ENCODE data around the gene CABCOCO1. TPM values are rescaled to one million over a fixed set of nuclear protein-coding genes. Genes with fewer than 3 reads are reported as not detected.

The CABCOCO1 gene
- total and polyA plus RNA-seq, 7 donors = 0.10 to 3.1 (median 0.68) TPM; not detected in 2

DNA sequence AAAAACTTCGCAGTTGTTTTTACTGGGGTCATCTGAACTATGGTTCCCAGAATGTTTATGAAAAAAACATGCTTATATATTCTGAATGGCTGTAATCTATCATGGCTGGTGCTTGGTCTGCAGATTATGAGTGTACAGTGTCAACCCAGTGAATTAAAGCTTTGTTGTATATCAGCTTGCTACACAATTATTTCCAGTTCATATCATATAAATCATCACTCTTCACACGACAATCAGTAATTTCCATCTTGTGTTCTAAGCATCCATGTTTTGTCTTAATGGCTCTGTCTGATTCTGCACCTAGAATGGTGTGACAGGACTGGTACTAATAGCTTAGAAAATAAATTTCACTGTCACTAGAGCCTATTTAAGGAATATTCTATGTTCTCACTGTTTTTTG, 83.6 kb downstream of the CABCOCO1 start:
- H3K9me3 ChIP-seq = peaks cover 0 to 3% (median 0%) of the 10 kb centered on the region in 4 donors
- no peak for TF ChIP-seq EP300 (IDR thresholded peaks at IDR 0.05)
- TF ChIP-seq, protein P1, sequence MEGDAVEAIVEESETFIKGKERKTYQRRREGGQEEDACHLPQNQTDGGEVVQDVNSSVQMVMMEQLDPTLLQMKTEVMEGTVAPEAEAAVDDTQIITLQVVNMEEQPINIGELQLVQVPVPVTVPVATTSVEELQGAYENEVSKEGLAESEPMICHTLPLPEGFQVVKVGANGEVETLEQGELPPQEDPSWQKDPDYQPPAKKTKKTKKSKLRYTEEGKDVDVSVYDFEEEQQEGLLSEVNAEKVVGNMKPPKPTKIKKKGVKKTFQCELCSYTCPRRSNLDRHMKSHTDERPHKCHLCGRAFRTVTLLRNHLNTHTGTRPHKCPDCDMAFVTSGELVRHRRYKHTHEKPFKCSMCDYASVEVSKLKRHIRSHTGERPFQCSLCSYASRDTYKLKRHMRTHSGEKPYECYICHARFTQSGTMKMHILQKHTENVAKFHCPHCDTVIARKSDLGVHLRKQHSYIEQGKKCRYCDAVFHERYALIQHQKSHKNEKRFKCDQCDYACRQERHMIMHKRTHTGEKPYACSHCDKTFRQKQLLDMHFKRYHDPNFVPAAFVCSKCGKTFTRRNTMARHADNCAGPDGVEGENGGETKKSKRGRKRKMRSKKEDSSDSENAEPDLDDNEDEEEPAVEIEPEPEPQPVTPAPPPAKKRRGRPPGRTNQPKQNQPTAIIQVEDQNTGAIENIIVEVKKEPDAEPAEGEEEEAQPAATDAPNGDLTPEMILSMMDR (IDR thresholded peaks at IDR 0.05) = no peak
- TF ChIP-seq POLR2AphosphoS5 (IDR thresholded peaks at IDR 0.05) = no peak
- TF ChIP-seq POLR2A (IDR thresholded peaks at IDR 0.05) = no peak
- H3K4me1 ChIP-seq = peaks cover 0 to 22% (median 16%) of the 10 kb centered on the region in 4 donors
- H3K27ac ChIP-seq = no peak overlapping the region
- no peaks in the 10 kb centered on the region for H3K27me3 ChIP-seq
- H3K36me3 ChIP-seq = no peaks in the 10 kb centered on the region
- intact Hi-C loops (cut with DNase I) = loop anchor here (5.0 kb wide), 2 partner anchors 91 to 291 kb away; no protein-coding TSS in a partner anchor
- no peak for DNase-seq
- no peak overlapping the region for H3K4me3 ChIP-seq
- WGBS, 2 donors = 83 to 88% methylated on average over 2 of the region's 2 CpGs

DNA sequence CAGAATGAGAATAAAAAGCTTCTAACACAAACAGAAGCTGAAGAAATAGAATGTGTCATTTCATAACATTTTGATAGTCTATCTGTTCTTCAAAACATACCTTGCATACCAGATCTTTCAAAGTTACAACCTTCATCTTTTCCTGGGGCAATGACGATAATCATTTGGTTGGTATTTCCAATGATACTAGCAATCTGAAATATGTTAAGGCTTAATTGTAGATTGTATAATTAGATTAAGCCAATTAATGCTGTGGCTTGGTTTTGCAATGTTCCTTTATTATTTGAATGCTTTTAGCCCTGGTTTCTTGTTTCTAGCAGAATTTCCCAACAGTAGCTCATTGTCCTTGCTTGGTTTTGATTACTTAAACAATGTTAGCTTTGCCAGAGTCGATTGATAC, 84.6 kb downstream of the CABCOCO1 start:
- TF ChIP-seq, protein P1 (IDR thresholded peaks at IDR 0.05) = no peak
- TF ChIP-seq POLR2AphosphoS5 (IDR thresholded peaks at IDR 0.05) = no peak
- TF ChIP-seq POLR2A (IDR thresholded peaks at IDR 0.05) = no peak
- no peak for TF ChIP-seq EP300 (IDR thresholded peaks at IDR 0.05)
- Histone ChIP-seq H3K27ac (no peak overlapping the region), H3K27me3 (no peaks in the 10 kb centered on the region), H3K4me1 (peaks cover 0 to 31% (median 24%) of the 10 kb centered on the region in 4 donors), H3K4me3 (no peak overlapping the region), H3K9me3 (peaks cover 0 to 3% (median 0%) of the 10 kb centered on the region in 4 donors), H3K36me3 (no peaks in the 10 kb centered on the region)
- DNase-seq = no peak
- WGBS, 2 donors = 86 to 94% methylated on average over 2 of the region's 2 CpGs
- intact Hi-C loops (cut with DNase I) = loop anchor here (5.0 kb wide), 2 partner anchors 90 to 290 kb away; no protein-coding TSS in a partner anchor

DNA sequence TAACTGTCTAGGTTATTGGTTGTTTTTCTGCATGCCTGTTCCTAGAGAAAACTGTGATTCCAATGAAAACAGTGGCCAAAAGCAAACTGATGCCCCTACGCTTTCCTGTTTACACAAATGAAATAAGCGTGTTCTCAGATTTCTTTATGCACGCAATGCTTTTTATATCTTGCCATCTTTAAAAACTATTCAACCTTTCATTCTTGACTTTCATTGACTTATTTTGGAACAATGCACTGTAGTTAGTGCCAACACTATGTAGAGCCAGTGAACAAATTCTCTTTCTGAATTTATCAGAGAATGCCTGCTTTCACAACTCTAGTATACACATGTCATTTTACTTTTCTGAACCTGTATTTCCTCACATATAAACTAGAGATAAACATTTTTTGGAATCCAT, 86.6 kb downstream of the CABCOCO1 start:
- peaks cover 0 to 46% (median 27%) of the 10 kb centered on the region in 4 donors for H3K4me1 ChIP-seq
- 88 to 93% methylated on average over 3 of the region's 3 CpGs for WGBS, 2 donors
- H3K27ac ChIP-seq = peak overlapping the region in 2 of 4 donors; percentile 20 to 22
- H3K4me3 ChIP-seq = no peak overlapping the region
- intact Hi-C loops (cut with DNase I) = loop anchor here (5.0 kb wide), 2 partner anchors 88 to 288 kb away; no protein-coding TSS in a partner anchor
- no peaks in the 10 kb centered on the region for H3K27me3 ChIP-seq
- TF ChIP-seq EP300 (IDR thresholded peaks at IDR 0.05) (no peak), POLR2AphosphoS5 (IDR thresholded peaks at IDR 0.05) (no peak), POLR2A (IDR thresholded peaks at IDR 0.05) (no peak)
- TF ChIP-seq, protein P1 (IDR thresholded peaks at IDR 0.05) = no peak
- H3K9me3 ChIP-seq = peaks cover 0 to 3% (median 0%) of the 10 kb centered on the region in 4 donors
- no peaks in the 10 kb centered on the region for H3K36me3 ChIP-seq
- no peak for DNase-seq

DNA sequence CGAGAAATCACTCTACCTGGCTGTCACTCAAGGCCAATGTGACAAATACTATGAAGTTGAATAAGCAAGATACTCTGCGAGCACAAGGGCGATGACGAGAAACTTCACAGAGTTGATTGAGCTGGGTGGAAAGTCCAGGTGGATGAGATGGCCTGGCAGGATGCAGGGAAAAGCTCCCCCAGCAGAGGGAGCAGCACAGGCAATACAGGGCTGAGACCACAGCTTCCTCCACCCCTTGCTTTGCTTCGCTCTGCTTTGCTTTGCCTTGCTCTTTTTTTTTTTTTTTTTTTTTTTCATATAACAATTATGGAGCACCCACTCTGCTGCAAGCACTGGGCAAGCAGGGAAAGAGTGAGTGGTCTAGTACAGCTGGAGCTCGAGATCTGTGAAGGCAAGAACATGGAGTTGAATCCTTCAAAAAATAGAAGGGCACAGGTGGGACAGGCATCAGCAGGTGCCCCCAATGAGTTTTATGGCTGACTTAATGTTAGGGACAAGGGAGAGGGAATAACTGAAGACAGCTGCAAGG, 88.3 kb downstream of the CABCOCO1 start:
- no peak for DNase-seq
- Histone ChIP-seq H3K36me3 (no peaks in the 10 kb centered on the region), H3K27ac (no peak overlapping the region), H3K4me3 (no peak overlapping the region), H3K27me3 (no peaks in the 10 kb centered on the region), H3K9me3 (no peaks in the 10 kb centered on the region), H3K4me1 (peaks cover 0 to 52% (median 29%) of the 10 kb centered on the region in 4 donors)
- TF ChIP-seq POLR2AphosphoS5 (IDR thresholded peaks at IDR 0.05) = no peak
- no peak for TF ChIP-seq EP300 (IDR thresholded peaks at IDR 0.05)
- TF ChIP-seq, protein P1 (IDR thresholded peaks at IDR 0.05) = peak in 3 of 4 experiments; percentile 36 to 48 (median 38)
- no peak for TF ChIP-seq POLR2A (IDR thresholded peaks at IDR 0.05)
- WGBS, 2 donors = 16 to 42% methylated on average over 6 of the region's 6 CpGs
- intact Hi-C loops (cut with DNase I) = loop anchor here (5.0 to 10.0 kb wide), 2 partner anchors 151 to 514 kb away; partner anchors contain the start of genes ARID5B and RTKN2

All from sigmoid colon (tissue), 7 donors.